IMR-90 (cell line): ENCODE results near the gene AMTN. TPM values are rescaled to one million over a fixed set of nuclear protein-coding genes. Genes with fewer than 3 reads are reported as not detected.

Experiments used
- ATAC-seq: fragments of 200-7000 bp; cut with Tn5 transposase; 2 replicates; pipeline ENCODE4 v1.9.1; 2020; ENCODE audit warnings: low read depth, mild to moderate bottlenecking, moderate library complexity
- BruUV-seq: library from RNA; stranded (reverse); fragments of 400-500 nt; replicated peaks from 2 replicates; lab custom pipeline; 2021; lab: Mats Ljungman, UMichigan
- CTCF ChIA-PET: fragments of 300-600 bp; formaldehyde crosslinking; extraction: SDS; loops from one replicate; lab custom pipeline; 2021; ENCODE audit warnings: antibody characterized with exemption; lab: Yijun Ruan, JAX
- POLR2A ChIA-PET: fragments of 300-600 bp; sonication (Branson Sonifier 250); formaldehyde crosslinking; loops from one replicate; lab custom pipeline; 2022; ENCODE audit warnings: antibody characterized with exemption; ENCODE audit not compliant: unreplicated experiment; lab: Charles Lee
- DNase-seq: peaks from one replicate; pipeline ENCODE4 v3.0.0; 2013
- H2AFZ ChIP-seq: replicated peaks from 2 replicates; pipeline ENCODE3; 2013; ENCODE audit warnings: low read length, mild to moderate bottlenecking; ENCODE audit not compliant: poor library complexity
- H2AK5ac ChIP-seq: 2 replicates; pipeline ENCODE4 v1.6.1; 2013; ENCODE audit warnings: low read depth, low read length, inconsistent platforms
- H2AK9ac ChIP-seq: replicated peaks from 2 replicates; pipeline ENCODE3; 2013; ENCODE audit warnings: mild to moderate bottlenecking, low read depth, low read length, moderate library complexity; ENCODE audit not compliant: poor library complexity
- H2BK120ac ChIP-seq: 2 replicates; pipeline ENCODE4 v1.6.1; 2013; ENCODE audit warnings: low read depth, low read length, inconsistent platforms
- H2BK15ac ChIP-seq: 3 replicates; pipeline ENCODE4 v1.6.1; 2013; ENCODE audit warnings: low read depth, low read length, inconsistent platforms
- H2BK20ac ChIP-seq: 2 replicates; pipeline ENCODE4 v1.6.1; 2013; ENCODE audit warnings: low read depth, mild to moderate bottlenecking, inconsistent platforms, low read length, moderate library complexity
- H2BK5ac ChIP-seq: 2 replicates; pipeline ENCODE4 v1.6.1; 2013; ENCODE audit warnings: mild to moderate bottlenecking, low read depth, low read length, inconsistent platforms; ENCODE audit not compliant: poor library complexity, severe bottlenecking
- H3K14ac ChIP-seq: replicated peaks from 2 replicates; pipeline ENCODE4 v1.6.1; 2013; ENCODE audit warnings: low read depth, low read length, inconsistent platforms
- H3K18ac ChIP-seq: 2 replicates; pipeline ENCODE4 v1.6.1; 2013; ENCODE audit warnings: low read depth, low read length, control low read depth
- H3K23ac ChIP-seq: 2 replicates; pipeline ENCODE4 v1.6.1; 2013; ENCODE audit warnings: low read depth, low read length, inconsistent platforms
- H3K27ac ChIP-seq: 2 replicates; pipeline ENCODE4 v1.5.1; 2013; ENCODE audit warnings: mild to moderate bottlenecking, control low read depth, low read length; ENCODE audit not compliant: insufficient read depth
- H3K27me3 ChIP-seq: 2 replicates; pipeline ENCODE4 v1.6.1; 2013; ENCODE audit warnings: low read length; ENCODE audit not compliant: control insufficient read depth, insufficient read depth
- H3K36me3 ChIP-seq: 2 replicates; pipeline ENCODE4 v1.6.1; 2013; ENCODE audit warnings: low read length, mixed read lengths; ENCODE audit not compliant: control insufficient read depth, insufficient read depth
- H3K4ac ChIP-seq: 2 replicates; pipeline ENCODE4 v1.6.1; 2013; ENCODE audit warnings: low read depth, low read length, inconsistent platforms
- H3K4me1 ChIP-seq: 2 replicates; pipeline ENCODE4 v1.6.1; 2013; ENCODE audit warnings: low read length, mixed read lengths; ENCODE audit not compliant: control insufficient read depth, insufficient read depth
- H3K4me2 ChIP-seq: 2 replicates; pipeline ENCODE4 v1.6.1; 2013; ENCODE audit warnings: low read depth, mild to moderate bottlenecking, control low read depth, low read length, moderate library complexity
- H3K4me3 ChIP-seq: 2 replicates; pipeline ENCODE4 v1.5.1; 2013; ENCODE audit warnings: low read depth, mild to moderate bottlenecking, control low read depth, low read length, moderate library complexity; ENCODE audit not compliant: insufficient read depth
- H3K56ac ChIP-seq: 2 replicates; pipeline ENCODE4 v1.6.1; 2013; ENCODE audit warnings: low read length, inconsistent platforms; ENCODE audit not compliant: insufficient read depth; ENCODE audit errors: extremely low read depth
- H3K79me1 ChIP-seq, 2 experiments: 2 replicates each; pipeline ENCODE4 v1.6.1; 2013; ENCODE audit warnings: low read length in 2 of 2, inconsistent platforms in 1 of 2, low read depth in 1 of 2
- H3K9ac ChIP-seq: 2 replicates; pipeline ENCODE4 v1.6.1; 2013; ENCODE audit warnings: low read depth, low read length, control low read depth
- H3K9me1 ChIP-seq: 2 replicates; pipeline ENCODE4 v1.6.1; 2013; ENCODE audit warnings: low read length, inconsistent platforms; ENCODE audit not compliant: insufficient read depth
- H3K9me3 ChIP-seq: 2 replicates; pipeline ENCODE4 v1.6.1; 2013; ENCODE audit warnings: low read length; ENCODE audit not compliant: control insufficient read depth, insufficient read depth
- H4K20me1 ChIP-seq: 2 replicates; pipeline ENCODE4 v1.6.1; 2013; ENCODE audit warnings: low read length, inconsistent platforms; ENCODE audit not compliant: insufficient read depth
- H4K5ac ChIP-seq: 2 replicates; pipeline ENCODE4 v1.6.1; 2013; ENCODE audit warnings: mild to moderate bottlenecking, low read depth, low read length, control low read depth
- H4K8ac ChIP-seq, 2 experiments: 2 replicates each; pipeline ENCODE4 v1.6.1; 2013; ENCODE audit warnings: low read depth in 2 of 2, low read length in 2 of 2, control low read depth in 1 of 2, inconsistent platforms in 1 of 2
- H4K91ac ChIP-seq: 2 replicates; pipeline ENCODE4 v1.6.1; 2013; ENCODE audit warnings: low read depth, low read length, inconsistent platforms; ENCODE audit not compliant: insufficient read depth
- BHLHE40 ChIP-seq: fragments of 150-350 bp; IDR thresholded peaks from 2 replicates; pipeline ENCODE4 v1.6.1; 2016; ENCODE audit warnings: mild to moderate bottlenecking, low read depth, low read length
- CEBPB ChIP-seq: IDR thresholded peaks from 2 replicates; pipeline ENCODE4 v1.6.1; 2012; ENCODE audit warnings: low read depth, low read length, improper control_type of control experiment
- CHD1 ChIP-seq: IDR thresholded peaks from 2 replicates; pipeline ENCODE4 v1.6.1; 2012; ENCODE audit warnings: low read depth, low read length, improper control_type of control experiment
- FOS ChIP-seq: fragments of 150-350 bp; IDR thresholded peaks from 2 replicates; pipeline ENCODE4 v1.6.1; 2016; ENCODE audit warnings: low read depth, low read length
- MAFK ChIP-seq: IDR thresholded peaks from 2 replicates; pipeline ENCODE4 v1.6.1; 2012; ENCODE audit warnings: low read depth, low read length, improper control_type of control experiment
- MAZ ChIP-seq: IDR thresholded peaks from 2 replicates; pipeline ENCODE4 v1.6.1; 2012; ENCODE audit warnings: low read depth, mild to moderate bottlenecking, low read length, improper control_type of control experiment, moderate library complexity, borderline replicate concordance
- MXI1 ChIP-seq: IDR thresholded peaks from 2 replicates; pipeline ENCODE4 v1.6.1; 2012; ENCODE audit warnings: low read depth, mild to moderate bottlenecking, low read length, moderate library complexity, borderline replicate concordance
- NFE2L2 ChIP-seq: fragments of 150-350 bp; IDR thresholded peaks from 2 replicates; pipeline ENCODE4 v1.6.1; 2016; ENCODE audit warnings: low read depth, mild to moderate bottlenecking, low read length
- POLR2A ChIP-seq: IDR thresholded peaks from 2 replicates; pipeline ENCODE4 v1.6.1; 2012; ENCODE audit warnings: mild to moderate bottlenecking, low read depth, low read length
- RAD21 ChIP-seq: IDR thresholded peaks from 2 replicates; pipeline ENCODE4 v1.6.1; 2012; ENCODE audit warnings: low read length, improper control_type of control experiment
- RCOR1 ChIP-seq: IDR thresholded peaks from 2 replicates; pipeline ENCODE4 v1.6.1; 2012; ENCODE audit warnings: mild to moderate bottlenecking, low read length, improper control_type of control experiment; ENCODE audit not compliant: insufficient replicate concordance
- RFX5 ChIP-seq: IDR thresholded peaks from 2 replicates; pipeline ENCODE4 v1.8.0; 2012; ENCODE audit warnings: low read depth, mild to moderate bottlenecking, low read length, moderate library complexity
- SMC3 ChIP-seq: fragments of 150-350 bp; IDR thresholded peaks from 2 replicates; pipeline ENCODE4 v1.6.1; 2016; ENCODE audit warnings: low read depth, mild to moderate bottlenecking, antibody characterized with exemption, low read length, moderate library complexity
- WGBS, 2 experiments: methylation state at CpG; one replicate each; pipeline versions ENCODE4 v1.1.5 to v1.1.7; 2013; ENCODE audit warnings: missing lambda C conversion rate in 2 of 2; ENCODE audit not compliant: insufficient read length in 1 of 2; ENCODE audit errors: extremely low coverage in 2 of 2; 5-methylcytosine and 5-hydroxymethylcytosine counted together
- dilution Hi-C: fragments of 300-500 bp; cut with HindIII; formaldehyde crosslinking; loops from one replicate; pipeline ENCODE4 v1.14.3; 2018; ENCODE audit warnings: low sequenced_read_pairs; ENCODE audit not compliant: unreplicated experiment
- in situ Hi-C: fragments of 300-500 bp; cut with MboI; formaldehyde crosslinking; loops from 3 replicates; pipeline ENCODE4 v1.14.3; 2019; ENCODE audit warnings: low sequenced_read_pairs, inconsistent platforms, mixed read lengths
- intact Hi-C: fragments of 100-400 bp; cut with micrococcal nuclease; formaldehyde crosslinking; loops from 2 replicates; pipeline ENCODE4 v1.10.0; 2022
- polyA plus RNA-seq, 3 experiments: library from polyadenylated mRNA; depleted of rRNA; stranded (reverse); fragments of >200 nt; gene quantifications; 2 replicates each; pipeline ENCODE4 v1.2.3, GENCODE V29; 2012; ENCODE audit warnings: low replicate concordance in 1 of 3
- total RNA-seq: library from RNA; depleted of rRNA; stranded (reverse); fragments of >200 nt; gene quantifications from 2 replicates; pipeline ENCODE4 v1.2.3, GENCODE V29; 2012
- TF ChIP-seq, protein P1 (sequence below): conservative IDR thresholded peaks from 2 replicates; pipeline ENCODE4 v1.5.1; 2012; ENCODE audit warnings: mild to moderate bottlenecking, low read depth, low read length, improper control_type of control experiment
- TF ChIP-seq, protein P2 (sequence below): fragments of 150-350 bp; IDR thresholded peaks from 2 replicates; pipeline ENCODE4 v1.6.1; 2017; ENCODE audit warnings: mild to moderate bottlenecking, antibody characterized with exemption, low read length, low read depth
- TF ChIP-seq, protein P3 (sequence below): fragments of 150-350 bp; IDR thresholded peaks from 2 replicates; pipeline ENCODE4 v1.6.1; 2016; ENCODE audit warnings: low read depth, mild to moderate bottlenecking, low read length, moderate library complexity, borderline replicate concordance

The AMTN gene
- total and polyA plus RNA-seq, 2 of the 4 experiments (the other 2 are of a cell fraction) = not detected

DNA sequence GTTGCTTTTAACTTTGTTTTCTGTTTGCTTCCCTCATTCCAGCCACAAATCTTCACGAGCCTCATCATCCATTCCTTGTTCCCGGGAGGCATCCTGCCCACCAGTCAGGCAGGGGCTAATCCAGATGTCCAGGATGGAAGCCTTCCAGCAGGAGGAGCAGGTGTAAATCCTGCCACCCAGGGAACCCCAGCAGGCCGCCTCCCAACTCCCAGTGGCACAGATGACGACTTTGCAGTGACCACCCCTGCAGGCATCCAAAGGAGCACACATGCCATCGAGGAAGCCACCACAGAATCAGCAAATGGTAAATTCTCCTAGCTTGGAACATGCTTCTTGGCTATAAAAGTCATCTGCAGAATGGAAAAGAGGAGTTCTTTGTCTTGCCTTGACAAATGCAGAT is 12.6 kb downstream of the AMTN start:
- H2BK15ac ChIP-seq = no peak overlapping the region
- in situ Hi-C loops = no loop called here

More for the DNA sequence above, 12.6 kb downstream of the AMTN start:
- Histone ChIP-seq H2BK20ac (no peak overlapping the region), H3K18ac (no peak overlapping the region), H3K27ac (no peak overlapping the region), H2AK9ac (no peak overlapping the region), H4K8ac (no peak overlapping the region), H2BK5ac (no peak overlapping the region), H3K9ac (no peak overlapping the region), H2AK5ac (no peak overlapping the region), H4K5ac (no peak overlapping the region), H3K4me1 (no peaks in the 10 kb centered on the region), H3K56ac (no peak overlapping the region), H2AFZ (no peak overlapping the region), H3K36me3 (no peaks in the 10 kb centered on the region), H3K79me1 (no peaks in the 10 kb centered on the region), H4K91ac (no peak overlapping the region), H3K23ac (no peak overlapping the region), H3K4me3 (no peak overlapping the region), H3K14ac (no peak overlapping the region), H3K9me1 (no peaks in the 10 kb centered on the region), H3K9me3 (no peaks in the 10 kb centered on the region), H3K27me3 (no peaks in the 10 kb centered on the region), H2BK120ac (no peak overlapping the region), H3K4me2 (no peak overlapping the region), H3K4ac (no peak overlapping the region), H4K20me1 (no peaks in the 10 kb centered on the region)
- intact Hi-C loops (no loop called here), dilution Hi-C loops (no loop called here)
- no peak for ATAC-seq
- whole genome bisulfite sequencing, 2 experiments = 0% methylated on average over 1 of the region's 5 CpGs; no CpG with 5 or more reads in 1 of the 2 experiments
- ChIA-PET CTCF (no interaction called here), POLR2A (no interaction called here)
- no peak for DNase-seq
- TF ChIP-seq MAFK (no peak), NFE2L2 (no peak), MXI1 (no peak), RFX5 (no peak), RAD21 (no peak), CHD1 (no peak), POLR2A (no peak), MAZ (no peak), FOS (no peak), BHLHE40 (no peak), RCOR1 (no peak), SMC3 (no peak), CEBPB (no peak)
- TF ChIP-seq, protein P1, sequence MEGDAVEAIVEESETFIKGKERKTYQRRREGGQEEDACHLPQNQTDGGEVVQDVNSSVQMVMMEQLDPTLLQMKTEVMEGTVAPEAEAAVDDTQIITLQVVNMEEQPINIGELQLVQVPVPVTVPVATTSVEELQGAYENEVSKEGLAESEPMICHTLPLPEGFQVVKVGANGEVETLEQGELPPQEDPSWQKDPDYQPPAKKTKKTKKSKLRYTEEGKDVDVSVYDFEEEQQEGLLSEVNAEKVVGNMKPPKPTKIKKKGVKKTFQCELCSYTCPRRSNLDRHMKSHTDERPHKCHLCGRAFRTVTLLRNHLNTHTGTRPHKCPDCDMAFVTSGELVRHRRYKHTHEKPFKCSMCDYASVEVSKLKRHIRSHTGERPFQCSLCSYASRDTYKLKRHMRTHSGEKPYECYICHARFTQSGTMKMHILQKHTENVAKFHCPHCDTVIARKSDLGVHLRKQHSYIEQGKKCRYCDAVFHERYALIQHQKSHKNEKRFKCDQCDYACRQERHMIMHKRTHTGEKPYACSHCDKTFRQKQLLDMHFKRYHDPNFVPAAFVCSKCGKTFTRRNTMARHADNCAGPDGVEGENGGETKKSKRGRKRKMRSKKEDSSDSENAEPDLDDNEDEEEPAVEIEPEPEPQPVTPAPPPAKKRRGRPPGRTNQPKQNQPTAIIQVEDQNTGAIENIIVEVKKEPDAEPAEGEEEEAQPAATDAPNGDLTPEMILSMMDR = no peak
- TF ChIP-seq, protein P2, sequence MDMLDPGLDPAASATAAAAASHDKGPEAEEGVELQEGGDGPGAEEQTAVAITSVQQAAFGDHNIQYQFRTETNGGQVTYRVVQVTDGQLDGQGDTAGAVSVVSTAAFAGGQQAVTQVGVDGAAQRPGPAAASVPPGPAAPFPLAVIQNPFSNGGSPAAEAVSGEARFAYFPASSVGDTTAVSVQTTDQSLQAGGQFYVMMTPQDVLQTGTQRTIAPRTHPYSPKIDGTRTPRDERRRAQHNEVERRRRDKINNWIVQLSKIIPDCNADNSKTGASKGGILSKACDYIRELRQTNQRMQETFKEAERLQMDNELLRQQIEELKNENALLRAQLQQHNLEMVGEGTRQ = no peak
- TF ChIP-seq, protein P3, sequence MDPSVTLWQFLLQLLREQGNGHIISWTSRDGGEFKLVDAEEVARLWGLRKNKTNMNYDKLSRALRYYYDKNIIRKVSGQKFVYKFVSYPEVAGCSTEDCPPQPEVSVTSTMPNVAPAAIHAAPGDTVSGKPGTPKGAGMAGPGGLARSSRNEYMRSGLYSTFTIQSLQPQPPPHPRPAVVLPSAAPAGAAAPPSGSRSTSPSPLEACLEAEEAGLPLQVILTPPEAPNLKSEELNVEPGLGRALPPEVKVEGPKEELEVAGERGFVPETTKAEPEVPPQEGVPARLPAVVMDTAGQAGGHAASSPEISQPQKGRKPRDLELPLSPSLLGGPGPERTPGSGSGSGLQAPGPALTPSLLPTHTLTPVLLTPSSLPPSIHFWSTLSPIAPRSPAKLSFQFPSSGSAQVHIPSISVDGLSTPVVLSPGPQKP = no peak
- no TSS peak for BruUV-seq
